Measurements from ENCODE around the gene TLE2. TPM values are rescaled to one million over a fixed set of nuclear protein-coding genes. Genes with fewer than 3 reads are reported as not detected.

The TLE2 gene
- total RNA-seq, result 10 to 100 TPM; 31.4 to 70.0 (median 47.5) TPM

DNA sequence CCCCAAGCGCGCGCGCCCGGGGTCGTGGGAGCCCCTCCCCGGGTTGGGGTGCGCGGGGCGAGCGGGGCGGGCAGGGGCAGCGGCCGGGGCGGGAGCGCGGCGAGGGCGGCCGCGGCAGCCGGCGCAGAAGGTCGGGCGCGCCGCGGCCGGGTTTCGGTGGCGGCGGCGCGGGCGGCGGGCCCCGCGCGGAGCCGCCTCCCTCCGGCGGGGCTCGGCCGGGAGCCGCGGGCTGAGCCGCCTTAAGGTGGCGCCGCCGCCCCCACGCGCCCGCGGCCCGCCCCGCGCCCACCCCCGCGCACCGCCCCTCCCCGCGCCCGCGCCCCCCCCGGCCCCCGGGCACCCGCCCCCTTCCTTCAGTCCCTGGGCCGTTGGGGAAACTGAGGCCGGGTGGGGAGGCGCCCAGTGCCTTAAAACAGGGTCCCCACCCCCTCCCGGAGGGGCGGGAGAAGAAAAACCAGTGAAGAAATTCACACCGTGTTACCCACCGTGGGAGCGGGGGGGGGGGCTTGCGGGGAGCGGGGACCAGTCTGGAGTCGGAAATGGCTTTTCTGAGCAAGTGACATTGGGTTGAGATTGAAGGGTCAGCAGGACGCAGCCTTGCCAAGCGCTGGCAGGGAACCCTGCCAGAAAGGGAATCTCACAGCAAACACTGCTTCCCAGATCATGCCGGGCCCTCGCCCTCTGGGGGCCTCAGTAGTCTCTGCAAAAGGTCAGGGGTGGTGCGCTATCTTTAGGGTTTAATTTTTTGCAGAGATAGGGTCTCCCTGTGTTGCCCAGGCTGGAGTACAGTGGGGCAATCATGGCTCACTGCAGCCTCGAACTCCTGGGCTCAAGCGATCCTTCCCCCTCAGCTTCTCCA is at the start of gene TLE2:
Gene TLE2, minus strand, starts transcription at position 216 of the 859 bp plus-strand sequence. CDS start 376 bp downstream, outside the sequence.
- no peaks in the 10 kb centered on the region for H3K9me3 ChIP-seq
- TF ChIP-seq EP300 (IDR thresholded peaks at IDR 0.05; ENCODE audit: low read depth), result no peak
- no peak for TF ChIP-seq POLR2AphosphoS5 (IDR thresholded peaks at IDR 0.05)
- TF ChIP-seq, protein P1, sequence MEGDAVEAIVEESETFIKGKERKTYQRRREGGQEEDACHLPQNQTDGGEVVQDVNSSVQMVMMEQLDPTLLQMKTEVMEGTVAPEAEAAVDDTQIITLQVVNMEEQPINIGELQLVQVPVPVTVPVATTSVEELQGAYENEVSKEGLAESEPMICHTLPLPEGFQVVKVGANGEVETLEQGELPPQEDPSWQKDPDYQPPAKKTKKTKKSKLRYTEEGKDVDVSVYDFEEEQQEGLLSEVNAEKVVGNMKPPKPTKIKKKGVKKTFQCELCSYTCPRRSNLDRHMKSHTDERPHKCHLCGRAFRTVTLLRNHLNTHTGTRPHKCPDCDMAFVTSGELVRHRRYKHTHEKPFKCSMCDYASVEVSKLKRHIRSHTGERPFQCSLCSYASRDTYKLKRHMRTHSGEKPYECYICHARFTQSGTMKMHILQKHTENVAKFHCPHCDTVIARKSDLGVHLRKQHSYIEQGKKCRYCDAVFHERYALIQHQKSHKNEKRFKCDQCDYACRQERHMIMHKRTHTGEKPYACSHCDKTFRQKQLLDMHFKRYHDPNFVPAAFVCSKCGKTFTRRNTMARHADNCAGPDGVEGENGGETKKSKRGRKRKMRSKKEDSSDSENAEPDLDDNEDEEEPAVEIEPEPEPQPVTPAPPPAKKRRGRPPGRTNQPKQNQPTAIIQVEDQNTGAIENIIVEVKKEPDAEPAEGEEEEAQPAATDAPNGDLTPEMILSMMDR (IDR thresholded peaks at IDR 0.05), result no peak
- TF ChIP-seq POLR2A (IDR thresholded peaks at IDR 0.05), result no peak
- H3K4me1 ChIP-seq, result peaks cover 5 to 28% (median 21%) of the 10 kb centered on the region in 4 donors
- peak within 1 kb of the TSS; percentile 58 to 76 (median 74) for H3K27ac ChIP-seq
- peak within 1 kb of the TSS; percentile 64 to 79 (median 68) for H3K4me3 ChIP-seq
- 3% methylated on average over 63 of the region's 85 CpGs; no CpG with 5 or more reads in 1 of the 2 donors for WGBS, 2 donors (ENCODE audit: low coverage in 1 of 2)
- in situ Hi-C loops (cut with MboI; ENCODE audit: low pct_ligation_motif_present in 1 of 4, low pct_unique_long_range_greater_than_20kb in 1 of 4, low sequenced_read_pairs in 3 of 4) (no loop called here), intact Hi-C loops (cut with DNase I; ENCODE audit: low total_unique reads) (no loop called here)
- peaks cover 4% of the 10 kb centered on the region for H3K27me3 ChIP-seq
- H3K36me3 ChIP-seq, result no peaks in the 10 kb centered on the region
- DNase-seq, result no peak

GRCh38 chr19:3075605-3076431 is 46.7 kb upstream of the TLE2 start:
- 9 to 23% methylated on average over 11 to 40 of the region's 41 CpGs for WGBS, 2 donors (ENCODE audit: low coverage in 1 of 2)
- intact Hi-C loops (cut with DNase I; ENCODE audit: low total_unique reads) (loop anchor here (2.0 kb wide), 1 partner anchor 29 kb away; no protein-coding TSS in a partner anchor), in situ Hi-C loops (cut with MboI; ENCODE audit: low pct_ligation_motif_present in 1 of 4, low pct_unique_long_range_greater_than_20kb in 1 of 4, low sequenced_read_pairs in 3 of 4) (loop anchor here in 2 of 4 donors (10.0 to 25.0 kb wide), 2 partner anchors 114 to 121 kb away; no protein-coding TSS in a partner anchor)
- TF ChIP-seq POLR2A (IDR thresholded peaks at IDR 0.05), result no peak
- no peak for TF ChIP-seq EP300 (IDR thresholded peaks at IDR 0.05; ENCODE audit: low read depth)
- no peak for TF ChIP-seq POLR2AphosphoS5 (IDR thresholded peaks at IDR 0.05)
- TF ChIP-seq, protein P1 (IDR thresholded peaks at IDR 0.05), result peak; percentile 97 to 98 (median 98)
- DNase-seq, result peak; percentile 75
- no peaks in the 10 kb centered on the region for H3K9me3 ChIP-seq
- H3K4me3 ChIP-seq, result no peak overlapping the region
- H3K27ac ChIP-seq, result no peak overlapping the region
- no peaks in the 10 kb centered on the region for H3K27me3 ChIP-seq
- peaks cover 0 to 19% (median 14%) of the 10 kb centered on the region in 4 donors for H3K4me1 ChIP-seq
- H3K36me3 ChIP-seq, result no peaks in the 10 kb centered on the region

- no peaks in the 10 kb centered on the region for H3K36me3 ChIP-seq
- H3K27me3 ChIP-seq, result no peaks in the 10 kb centered on the region
- in situ Hi-C loops (cut with MboI; ENCODE audit: low pct_ligation_motif_present in 1 of 4, low pct_unique_long_range_greater_than_20kb in 1 of 4, low sequenced_read_pairs in 3 of 4), result loop anchor here in 1 of 4 donors (10.0 kb wide), 1 partner anchor 119 kb away; no protein-coding TSS in a partner anchor
- H3K4me3 ChIP-seq, result no peak overlapping the region
- DNase-seq, result peak; percentile 28
- no peak overlapping the region for H3K27ac ChIP-seq
- peaks cover 0 to 9% (median 9%) of the 10 kb centered on the region in 4 donors for H3K4me1 ChIP-seq
- TF ChIP-seq, protein P1 (IDR thresholded peaks at IDR 0.05), result peak in 2 of 5 experiments; percentile 14 to 25
- TF ChIP-seq POLR2A (IDR thresholded peaks at IDR 0.05), result no peak
- intact Hi-C loops (cut with DNase I; ENCODE audit: low total_unique reads), result loop anchor here (2.0 kb wide), 1 partner anchor 31 kb away; no protein-coding TSS in a partner anchor
- 61% methylated on average over 7 of the region's 8 CpGs; no CpG with 5 or more reads in 1 of the 2 donors for WGBS, 2 donors (ENCODE audit: low coverage in 1 of 2)
- H3K9me3 ChIP-seq, result no peaks in the 10 kb centered on the region
Measured at GRCh38 chr19:3073931-3074595, 45.0 kb upstream of the TLE2 start.

Measured in transverse colon (tissue), 4 donors.